ENCODE results near the gene OSBPL8. TPM values are rescaled to one million over a fixed set of nuclear protein-coding genes. Genes with fewer than 3 reads are reported as not detected.

The OSBPL8 gene
- total and polyA plus RNA-seq, 2 experiments from 2014 or later: 64.4 to 73.4 TPM

DNA sequence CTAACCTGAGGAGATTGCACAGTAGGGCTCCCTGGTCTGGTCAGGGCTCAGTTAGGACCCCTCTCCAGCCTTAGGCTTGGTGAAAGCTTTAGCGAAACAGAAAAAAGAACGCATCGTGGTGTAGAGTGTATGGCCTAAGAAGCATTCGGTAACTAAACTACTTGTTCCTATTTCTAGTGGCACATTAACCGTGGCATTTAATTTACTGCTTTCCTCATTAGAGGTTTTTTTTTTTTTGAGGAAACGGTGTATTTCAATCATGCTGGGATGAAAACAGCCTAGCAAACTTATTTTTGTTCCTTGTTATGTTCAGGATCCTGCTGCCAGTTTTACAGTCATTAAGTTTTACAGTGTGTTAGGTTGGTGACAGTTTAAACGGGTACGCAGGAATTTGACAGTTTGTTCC is 518 bp upstream of the OSBPL8 start:
- Histone ChIP-seq H3K9ac (peak overlapping the region; percentile 97), H3K9me3 (ENCODE audit: low read depth) (no peaks in the 10 kb centered on the region), H3K4me1 (ENCODE audit: insufficient read depth) (peaks cover 30% of the 10 kb centered on the region), H3K79me2 (ENCODE audit: insufficient read depth) (peaks cover 43% of the 10 kb centered on the region), H3K4me2 (ENCODE audit: unreplicated experiment) (peak overlapping the region; percentile 99), H3K27ac (peak overlapping the region; percentile 85), H3K4me3 (peak overlapping the region; percentile 92), H2AFZ (peak overlapping the region; percentile 98), H4K20me1 (ENCODE audit: insufficient read depth) (no peaks in the 10 kb centered on the region), H3K9me2 (ENCODE audit: insufficient read depth) (no peaks in the 10 kb centered on the region), H3F3A (ENCODE audit: insufficient read depth) (no peaks in the 10 kb centered on the region), H3K36me3 (ENCODE audit: low read depth) (no peaks in the 10 kb centered on the region), H3K27me3 (replicated peaks; ENCODE audit: insufficient read depth) (no peaks in the 10 kb centered on the region)
- 6 to 9% methylated on average over 8 of the region's 8 CpGs for WGBS, 2 experiments (ENCODE audit: low coverage in 1 of 2, low lambda C conversion rate in 2 of 2, missing lambda C conversion rate in 2 of 2)
- no peak for DNase-seq
- no peak for TF ChIP-seq EZH2phosphoT487 (IDR thresholded peaks at IDR 0.05; ENCODE audit: insufficient read depth, low read depth)
- no peak for TF ChIP-seq EZH2 (IDR thresholded peaks at IDR 0.05; ENCODE audit: insufficient read depth, poor library complexity, severe bottlenecking)
- in situ Hi-C loops (cut with MboI): no loop called here

DNA sequence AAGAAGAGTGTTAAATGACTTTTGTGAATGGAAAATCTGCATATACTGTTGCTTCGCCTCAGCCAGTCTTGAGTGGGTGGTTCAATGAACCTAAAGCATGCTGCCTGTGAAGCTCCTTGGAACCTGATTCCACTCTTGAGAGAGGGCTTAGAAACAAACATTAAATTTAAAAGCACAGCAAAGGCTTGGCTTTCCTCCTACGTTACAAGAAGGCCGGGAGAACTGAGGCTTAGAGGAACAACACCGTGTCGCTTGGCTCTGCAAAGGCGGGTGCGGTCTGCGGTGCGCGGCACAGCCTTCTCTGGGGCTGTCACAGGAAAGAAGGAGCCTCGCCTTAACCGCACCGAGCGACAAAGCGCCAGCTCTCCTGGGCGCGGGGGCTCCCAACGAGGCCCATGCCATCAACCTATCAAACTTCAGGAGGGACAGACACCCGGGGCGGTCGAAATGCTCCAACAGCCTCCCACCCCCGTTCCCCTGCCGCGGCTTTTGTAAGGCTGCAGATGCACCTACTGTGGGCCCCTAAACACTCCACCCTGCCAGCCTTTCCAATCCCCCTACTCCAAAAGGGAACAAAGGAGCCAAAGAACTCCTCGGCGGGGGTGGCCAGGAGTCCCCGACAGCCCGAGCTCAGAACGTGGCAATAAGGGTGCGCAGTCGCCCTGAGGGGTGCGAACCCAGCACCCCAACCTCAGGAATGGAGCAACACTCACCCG is 729 bp downstream of the OSBPL8 start:
- Histone ChIP-seq H3K27me3 (replicated peaks; ENCODE audit: insufficient read depth) (no peaks in the 10 kb centered on the region), H3K4me1 (ENCODE audit: insufficient read depth) (peaks cover 38% of the 10 kb centered on the region), H3K4me3 (peak overlapping the region; percentile 92), H3K9me3 (ENCODE audit: low read depth) (no peaks in the 10 kb centered on the region), H3K9ac (peak overlapping the region; percentile 97), H3K9me2 (ENCODE audit: insufficient read depth) (no peaks in the 10 kb centered on the region), H3K27ac (peak overlapping the region; percentile 85), H3F3A (ENCODE audit: insufficient read depth) (no peaks in the 10 kb centered on the region), H3K4me2 (ENCODE audit: unreplicated experiment) (peak overlapping the region; percentile 98), H3K36me3 (ENCODE audit: low read depth) (no peaks in the 10 kb centered on the region), H2AFZ (peak overlapping the region; percentile 89), H4K20me1 (ENCODE audit: insufficient read depth) (no peaks in the 10 kb centered on the region), H3K79me2 (ENCODE audit: insufficient read depth) (peaks cover 56% of the 10 kb centered on the region)
- WGBS, 2 experiments (ENCODE audit: low coverage in 1 of 2, low lambda C conversion rate in 2 of 2, missing lambda C conversion rate in 2 of 2): 1 to 2% methylated on average over 31 to 33 of the region's 33 CpGs
- in situ Hi-C loops (cut with MboI): no loop called here
- peak; percentile 71 for DNase-seq
- TF ChIP-seq EZH2phosphoT487 (IDR thresholded peaks at IDR 0.05; ENCODE audit: insufficient read depth, low read depth) (no peak), EZH2 (IDR thresholded peaks at IDR 0.05; ENCODE audit: insufficient read depth, poor library complexity, severe bottlenecking) (no peak)

DNA sequence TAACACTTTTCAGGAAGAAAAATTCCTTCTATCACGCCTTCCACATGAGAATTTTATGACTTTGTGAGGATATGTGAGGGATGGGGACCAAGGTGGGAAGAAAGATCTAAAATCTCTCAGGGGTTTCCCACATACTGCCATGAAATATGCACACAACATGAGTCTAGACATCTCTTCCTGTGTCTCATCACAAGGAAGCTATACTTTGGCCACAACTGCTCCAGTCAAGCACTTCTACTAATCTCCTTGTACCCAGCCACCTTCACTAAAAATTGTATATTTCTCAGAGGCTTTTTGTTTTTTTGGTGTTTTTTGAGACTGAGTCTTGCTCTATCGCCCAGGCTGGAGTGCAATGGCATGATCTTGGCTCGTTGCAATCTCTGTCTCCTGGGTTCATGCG is 3.2 kb downstream of the OSBPL8 start:
- no peak overlapping the region for H2AFZ ChIP-seq
- H3K9me2 ChIP-seq (ENCODE audit: insufficient read depth): no peaks in the 10 kb centered on the region
- 89% methylated on average over 4 of the region's 4 CpGs for WGBS, 2 experiments (ENCODE audit: low coverage in 1 of 2, low lambda C conversion rate in 2 of 2, missing lambda C conversion rate in 2 of 2)
- H4K20me1 ChIP-seq (ENCODE audit: insufficient read depth): no peaks in the 10 kb centered on the region
- H3K9ac ChIP-seq: no peak overlapping the region
- no peak overlapping the region for H3K27ac ChIP-seq
- 0 out of 2 replicates have a peak overlapping the region, but pooled peaks have one; percentile 92 for H3K4me3 ChIP-seq
- no peaks in the 10 kb centered on the region for H3F3A ChIP-seq (ENCODE audit: insufficient read depth)
- H3K9me3 ChIP-seq (ENCODE audit: low read depth): no peaks in the 10 kb centered on the region
- no peaks in the 10 kb centered on the region for H3K36me3 ChIP-seq (ENCODE audit: low read depth)
- H3K27me3 ChIP-seq (replicated peaks; ENCODE audit: insufficient read depth): no peaks in the 10 kb centered on the region
- TF ChIP-seq EZH2phosphoT487 (IDR thresholded peaks at IDR 0.05; ENCODE audit: insufficient read depth, low read depth): no peak
- TF ChIP-seq EZH2 (IDR thresholded peaks at IDR 0.05; ENCODE audit: insufficient read depth, poor library complexity, severe bottlenecking): no peak
- in situ Hi-C loops (cut with MboI): no loop called here
- peak; percentile 13 for DNase-seq
- H3K4me2 ChIP-seq (ENCODE audit: unreplicated experiment): no peak overlapping the region
- peaks cover 44% of the 10 kb centered on the region for H3K4me1 ChIP-seq (ENCODE audit: insufficient read depth)
- peaks cover 80% of the 10 kb centered on the region for H3K79me2 ChIP-seq (ENCODE audit: insufficient read depth)

DNA sequence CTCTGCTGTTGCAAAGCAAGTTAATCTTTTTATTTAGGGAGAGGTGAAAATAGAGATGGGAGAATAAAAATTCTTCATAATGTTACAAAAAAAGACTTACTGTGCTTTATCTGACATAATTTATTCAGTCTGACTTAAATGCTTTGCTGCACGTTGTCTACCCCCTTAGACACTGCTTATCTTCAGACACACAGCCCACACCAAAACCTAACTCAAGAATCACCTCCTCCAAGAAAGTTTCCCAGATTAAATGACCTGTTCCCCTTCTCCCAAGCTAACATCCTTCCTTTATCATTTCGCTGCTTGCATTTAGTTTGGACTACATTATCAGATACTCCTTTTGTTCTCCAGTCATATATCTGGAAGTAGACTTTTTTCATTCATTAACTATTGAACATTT is 3.8 kb downstream of the OSBPL8 start:
- no peak overlapping the region for H3K4me3 ChIP-seq
- DNase-seq: no peak
- no peak overlapping the region for H3K9ac ChIP-seq
- H3K4me2 ChIP-seq (ENCODE audit: unreplicated experiment): no peak overlapping the region
- no peaks in the 10 kb centered on the region for H3K27me3 ChIP-seq (replicated peaks; ENCODE audit: insufficient read depth)
- H4K20me1 ChIP-seq (ENCODE audit: insufficient read depth): no peaks in the 10 kb centered on the region
- no peak overlapping the region for H2AFZ ChIP-seq
- H3K4me1 ChIP-seq (ENCODE audit: insufficient read depth): peaks cover 44% of the 10 kb centered on the region
- 99 to 100% methylated on average over 2 of the region's 2 CpGs for WGBS, 2 experiments (ENCODE audit: low coverage in 1 of 2, low lambda C conversion rate in 2 of 2, missing lambda C conversion rate in 2 of 2)
- H3K36me3 ChIP-seq (ENCODE audit: low read depth): no peaks in the 10 kb centered on the region
- in situ Hi-C loops (cut with MboI): no loop called here
- H3K9me2 ChIP-seq (ENCODE audit: insufficient read depth): no peaks in the 10 kb centered on the region
- H3K9me3 ChIP-seq (ENCODE audit: low read depth): no peaks in the 10 kb centered on the region
- no peaks in the 10 kb centered on the region for H3F3A ChIP-seq (ENCODE audit: insufficient read depth)
- H3K79me2 ChIP-seq (ENCODE audit: insufficient read depth): peaks cover 86% of the 10 kb centered on the region
- H3K27ac ChIP-seq: no peak overlapping the region
- no peak for TF ChIP-seq EZH2phosphoT487 (IDR thresholded peaks at IDR 0.05; ENCODE audit: insufficient read depth, low read depth)
- TF ChIP-seq EZH2 (IDR thresholded peaks at IDR 0.05; ENCODE audit: insufficient read depth, poor library complexity, severe bottlenecking): no peak
